ENCODE measurements around the gene VMA21. TPM values are rescaled to one million over a fixed set of nuclear protein-coding genes. Genes with fewer than 3 reads are reported as not detected.

VMA21 gene
- total and polyA plus RNA-seq, 2 of the 4 experiments (the other 2 are of a cell fraction): 12.3 to 28.5 TPM

Other genes starting within 250 kb of the VMA21 start
- gene GPR50, start 220.6 kb upstream of the VMA21 start, total RNA-seq (2012; rRNA removed): not detected in 2 replicates
- gene GPR50, start 220.6 kb upstream of the VMA21 start, polyA plus RNA-seq (2012; rRNA removed): not detected in 2 replicates
- gene PASD1, start 166.5 kb downstream of the VMA21 start, total RNA-seq (2012; rRNA removed): not detected in 2 replicates
- not detected in 2 replicates for gene PASD1, start 166.5 kb downstream of the VMA21 start, polyA plus RNA-seq (2012; rRNA removed)

Measured in IMR-90 (cell line).